ELF-1 (cell line): Measurements from ENCODE around the gene IL17C.

Experiments
- DNase-seq: peaks from one replicate; pipeline ENCODE4 v3.0.0-alpha.2; 2016; ENCODE audit warnings: low read depth, low spot score

IL17C gene

DNA sequence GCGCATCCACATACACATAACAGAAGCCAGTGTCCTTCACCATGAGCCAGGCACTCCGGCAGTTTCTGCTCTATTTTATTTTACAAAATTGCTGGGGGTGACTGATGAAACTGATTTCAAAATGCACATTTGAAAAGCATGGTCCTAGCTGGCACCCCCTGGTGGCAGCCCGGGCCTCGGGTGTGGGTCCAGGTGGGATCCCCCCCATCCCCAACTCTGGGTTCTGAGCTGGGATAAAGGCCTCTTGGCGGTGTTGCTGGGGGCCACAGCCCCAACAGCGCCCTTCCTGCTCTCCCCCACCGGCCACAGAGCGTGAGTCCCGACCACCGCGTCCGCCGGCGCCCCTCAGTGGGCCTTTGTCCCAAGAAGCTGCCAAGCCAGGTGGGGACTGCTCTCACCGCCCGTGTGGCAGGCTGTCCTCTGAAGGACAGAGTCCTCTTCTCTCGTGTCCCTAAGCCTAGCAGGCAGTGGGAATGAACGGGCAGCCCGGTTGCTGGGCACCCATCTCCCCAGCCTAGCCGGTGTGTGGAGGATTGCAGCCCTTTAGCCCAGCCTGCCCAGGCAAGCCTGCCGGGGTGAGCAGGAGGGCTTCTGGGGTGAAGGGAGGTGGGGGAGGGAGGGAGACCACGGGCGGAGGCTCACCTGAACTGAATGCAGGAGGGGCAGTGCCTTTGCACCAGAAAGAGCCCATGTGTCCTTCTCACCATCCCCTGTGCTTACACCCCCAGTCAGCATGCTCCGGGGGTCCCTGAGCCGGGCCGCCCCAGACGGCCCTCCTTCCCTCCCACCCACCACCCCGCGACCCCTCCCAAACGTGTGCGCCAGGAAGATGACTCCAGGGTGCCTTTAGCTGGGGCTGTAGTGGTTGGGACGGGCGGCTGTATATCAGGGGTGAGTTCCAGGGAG, 47.0 kb downstream of the IL17C start:
- no peak for DNase-seq

DNA sequence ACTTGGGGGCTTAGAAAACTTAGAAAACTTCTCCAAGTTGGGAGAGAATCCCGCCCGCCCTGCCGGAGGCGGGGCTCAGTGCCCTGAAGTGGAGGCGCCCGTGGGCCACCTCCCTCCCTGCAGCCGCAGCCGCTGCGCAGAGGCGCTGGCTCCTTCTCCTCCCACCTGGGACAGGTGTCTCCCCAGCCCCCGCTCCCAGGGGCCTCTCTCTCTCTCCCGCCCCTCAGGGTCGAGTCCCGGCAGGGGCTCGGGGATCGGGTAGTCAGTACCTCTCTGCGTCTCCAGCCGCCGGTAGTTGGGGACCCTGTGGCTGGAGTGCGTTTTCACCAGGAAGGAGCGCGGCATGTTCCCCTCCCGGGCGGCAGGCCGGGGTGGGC, 47.7 kb downstream of the IL17C start:
- no peak for DNase-seq

DNA sequence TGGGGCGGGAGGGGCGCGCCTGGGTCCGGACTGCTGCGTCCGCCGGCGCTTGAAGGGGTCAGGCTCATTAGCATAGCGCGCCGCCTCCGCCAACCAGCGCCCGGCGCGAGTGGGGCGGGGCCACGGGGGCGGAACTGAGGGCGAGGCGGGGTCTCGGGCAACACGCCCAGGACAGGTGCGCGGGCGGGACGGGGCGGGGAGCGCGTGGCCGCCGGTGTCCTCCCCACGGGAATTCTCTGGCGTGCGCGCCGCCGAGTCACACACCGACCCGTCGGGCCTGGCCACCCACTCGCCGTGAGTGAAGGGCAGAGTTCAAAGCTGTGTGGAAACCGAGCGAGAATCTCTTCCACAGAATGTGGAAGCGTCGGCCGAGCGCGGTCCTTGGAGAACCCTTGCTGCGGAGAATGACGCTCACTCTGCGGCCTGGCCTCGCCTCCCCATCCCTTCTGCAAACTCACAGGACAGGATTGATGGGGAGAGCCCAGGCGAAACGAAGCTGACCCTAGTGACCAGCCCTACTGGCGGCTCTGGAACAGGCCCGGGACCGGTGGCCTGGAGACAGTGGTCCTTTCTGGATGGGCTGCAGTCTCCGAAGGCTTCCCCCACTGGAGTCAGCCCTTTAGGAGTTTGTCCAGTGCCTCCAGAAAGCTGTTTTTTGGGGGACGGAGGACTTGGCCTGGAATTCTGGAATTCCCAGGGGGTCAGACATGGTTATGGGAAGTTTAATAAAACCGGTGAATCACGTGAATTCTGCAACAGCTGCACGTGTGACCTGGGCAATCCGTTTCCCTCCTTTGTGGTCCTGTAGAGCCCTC, 48.3 kb downstream of the IL17C start, which contains the start of gene SNAI3:
TSS of gene SNAI3 (minus strand) at position 69 of the 815 bp plus-strand sequence. CDS start 101 bp downstream, outside the sequence.
- DNase-seq: peak; percentile 79

DNA sequence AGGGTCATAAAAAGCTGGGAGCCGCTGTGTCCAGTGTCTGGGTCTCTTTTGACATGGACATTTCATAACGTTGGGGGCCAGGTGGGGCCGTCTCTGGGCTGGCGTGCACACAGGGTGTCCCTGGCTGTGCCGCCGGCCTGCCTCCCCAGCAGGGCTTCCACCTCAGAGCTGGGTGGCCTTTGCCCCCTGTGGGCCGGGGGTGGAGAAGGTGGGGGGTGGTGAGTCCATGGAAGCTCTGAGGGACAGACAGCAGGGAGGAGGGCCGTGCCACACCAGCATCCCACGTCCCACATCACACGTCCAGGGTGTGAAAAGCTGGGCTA, 48.8 kb downstream of the IL17C start:
- no peak for DNase-seq

DNA sequence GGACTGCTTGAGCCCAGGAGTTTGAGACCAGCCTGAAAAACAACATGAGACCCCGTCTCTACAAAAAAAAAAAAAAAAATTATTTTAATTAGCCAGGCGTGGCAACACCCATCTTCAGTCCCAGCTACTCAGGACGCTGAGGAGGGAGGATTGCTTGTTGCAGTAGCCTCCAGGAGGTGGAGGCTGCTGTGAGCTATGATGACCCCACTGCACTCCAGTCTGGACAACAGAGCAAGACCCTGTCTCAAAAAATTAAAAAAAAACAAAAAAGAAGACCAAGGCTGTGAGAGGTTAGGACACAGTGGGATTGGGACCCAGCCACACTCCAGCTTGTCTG, 49.3 kb downstream of the IL17C start:
- DNase-seq: no peak

DNA sequence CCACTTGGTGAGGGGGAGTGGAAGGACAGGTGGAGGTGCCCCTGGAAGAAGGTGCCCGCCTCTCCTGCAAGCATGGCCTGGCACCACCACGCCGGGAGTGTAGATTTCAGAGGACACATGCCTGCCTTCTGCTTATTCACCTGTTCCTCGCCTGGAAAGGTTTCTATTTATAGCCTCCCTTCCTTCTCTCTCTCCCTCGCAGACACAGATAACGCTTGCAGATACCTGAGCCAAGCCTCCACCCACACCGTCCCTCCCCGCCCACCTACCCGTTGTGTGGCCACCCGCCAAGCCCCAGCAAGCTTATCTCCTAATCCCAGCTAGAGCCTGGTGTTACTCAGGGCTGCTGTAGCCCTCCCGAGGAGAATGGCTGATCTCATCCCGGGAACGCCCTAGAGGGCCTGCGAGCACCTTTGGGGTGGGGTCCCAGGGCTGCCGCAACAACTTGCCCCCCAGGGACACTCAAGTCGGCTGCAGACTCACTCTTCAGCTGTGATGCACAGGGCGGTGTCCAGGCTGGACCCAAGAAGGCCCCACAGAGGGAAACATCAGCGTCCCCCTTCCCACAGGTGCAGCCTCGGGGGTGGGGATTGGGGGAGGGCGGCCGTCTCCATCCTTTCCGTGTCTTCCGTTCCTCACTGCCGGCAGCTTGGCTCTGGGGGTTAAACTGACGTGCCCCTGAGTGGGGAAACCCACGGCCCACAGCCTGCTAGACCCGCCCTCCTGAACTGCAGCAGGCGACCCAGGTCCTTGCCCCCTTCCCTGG, 49.8 kb downstream of the IL17C start:
- peak; percentile 61 for DNase-seq
